ENCODE data around the gene MEGF10. TPM values are rescaled to one million over a fixed set of nuclear protein-coding genes. Genes with fewer than 3 reads are reported as not detected.

Gene MEGF10
- polyA plus RNA-seq, 1 experiment: not detected

- Histone ChIP-seq H3K36me3 (ENCODE audit: control insufficient read depth, insufficient read depth, low read length) (no peaks in the 10 kb centered on the region), H3K27me3 (ENCODE audit: control insufficient read depth, insufficient read depth, low read length) (0 out of 2 replicates have a peak, but pooled peaks cover 3% of the 10 kb centered on the region), H3K4me3 (ENCODE audit: low read depth, low read length) (no peak overlapping the region)
- CTCF ChIA-PET: no interaction called here
- no peak for DNase-seq (ENCODE audit: low read depth)
- POLR2A ChIA-PET: no interaction called here
- no peak for TF ChIP-seq CTCF (IDR thresholded peaks at IDR 0.05; ENCODE audit: insufficient read depth, low read depth, low read length)
Observed at GRCh38 chr5:127498548-127498947, 208.0 kb downstream of the MEGF10 start.

DNA sequence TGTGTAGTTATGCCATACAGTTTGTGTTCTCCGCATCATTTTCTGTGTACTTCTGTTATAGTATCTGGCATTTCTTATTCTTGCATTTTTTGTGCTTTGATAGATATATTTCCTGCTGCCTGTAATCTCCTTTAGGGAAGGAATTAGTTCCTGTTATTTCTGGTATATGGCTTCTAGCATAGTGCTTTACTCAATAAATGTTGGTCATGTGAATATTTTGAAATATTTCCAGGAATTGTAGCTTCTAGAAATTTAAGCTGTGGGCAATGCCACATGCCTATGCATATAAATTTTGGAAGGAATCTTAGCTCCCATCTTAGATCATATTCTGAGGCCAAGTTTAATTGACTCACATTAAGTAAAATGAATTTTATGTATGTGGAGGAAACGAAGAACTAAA, 215.3 kb downstream of the MEGF10 start:
- no peak overlapping the region for H3K4me3 ChIP-seq (ENCODE audit: low read depth, low read length)
- peaks cover 2% of the 10 kb centered on the region for H3K27me3 ChIP-seq (ENCODE audit: control insufficient read depth, insufficient read depth, low read length)
- H3K36me3 ChIP-seq (ENCODE audit: control insufficient read depth, insufficient read depth, low read length): no peaks in the 10 kb centered on the region
- no peak for DNase-seq (ENCODE audit: low read depth)
- ChIA-PET POLR2A (no interaction called here), CTCF (interaction anchor here (1.0 kb wide), 1 partner anchor 11 kb away, joined by 3 read pairs; the partner anchor contains the start of gene PRRC1)
- no peak for TF ChIP-seq CTCF (IDR thresholded peaks at IDR 0.05; ENCODE audit: insufficient read depth, low read depth, low read length)

- peaks cover 2% of the 10 kb centered on the region for H3K27me3 ChIP-seq (ENCODE audit: control insufficient read depth, insufficient read depth, low read length)
- ChIA-PET POLR2A (no interaction called here), CTCF (interaction anchor here (1.0 to 1.4 kb wide), 3 partner anchors 11 to 15 kb away, joined by 3 to 8 read pairs (median 5); partner anchors contain the start of gene PRRC1)
- no peak overlapping the region for H3K4me3 ChIP-seq (ENCODE audit: low read depth, low read length)
- no peaks in the 10 kb centered on the region for H3K36me3 ChIP-seq (ENCODE audit: control insufficient read depth, insufficient read depth, low read length)
- no peak for DNase-seq (ENCODE audit: low read depth)
- TF ChIP-seq CTCF (IDR thresholded peaks at IDR 0.05; ENCODE audit: insufficient read depth, low read depth, low read length): no peak
Observed at GRCh38 chr5:127506616-127507015, 216.0 kb downstream of the MEGF10 start.

DNA sequence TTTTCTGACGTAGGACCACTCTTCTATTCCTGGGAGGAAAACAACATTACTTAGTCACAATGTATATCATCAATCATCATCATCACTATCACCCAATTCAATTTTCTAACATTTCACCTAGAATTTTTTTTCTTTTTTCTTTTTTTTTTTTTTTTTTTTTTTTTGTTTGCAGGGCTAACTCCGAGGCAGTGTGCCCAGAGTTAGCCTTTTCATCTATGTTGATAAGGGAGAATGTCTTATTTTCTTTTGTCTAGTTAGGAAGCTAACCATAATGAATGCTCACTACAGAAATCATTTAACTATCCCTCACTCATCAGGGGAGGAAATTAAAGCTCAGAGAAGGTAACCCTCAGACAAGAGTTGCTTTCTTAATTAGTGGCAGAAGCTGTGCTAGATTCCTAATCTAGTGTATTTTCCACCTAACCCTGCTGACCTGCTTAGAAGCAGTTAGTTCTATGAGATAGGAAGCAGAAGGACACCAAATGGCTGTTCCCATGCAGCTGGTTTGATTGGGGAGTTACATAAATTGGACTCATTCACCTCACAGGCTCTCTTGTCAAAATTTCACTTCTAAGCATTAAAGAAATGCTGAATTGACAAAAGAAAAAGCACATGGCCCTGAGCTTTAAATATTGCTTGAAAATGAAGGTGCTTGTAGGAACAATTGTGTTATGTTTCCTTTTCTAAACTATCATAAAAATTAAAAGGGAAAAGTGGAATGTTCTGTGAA, 218.2 kb downstream of the MEGF10 start:
- ChIA-PET CTCF (interaction anchor here (0.6 to 1.0 kb wide), 2 partner anchors 16 to 18 kb away, joined by 3 to 4 read pairs; no protein-coding TSS in a partner anchor), POLR2A (no interaction called here)
- Histone ChIP-seq H3K36me3 (ENCODE audit: control insufficient read depth, insufficient read depth, low read length) (no peaks in the 10 kb centered on the region), H3K4me3 (ENCODE audit: low read depth, low read length) (no peak overlapping the region), H3K27me3 (ENCODE audit: control insufficient read depth, insufficient read depth, low read length) (peaks cover 2% of the 10 kb centered on the region)
- no peak for TF ChIP-seq CTCF (IDR thresholded peaks at IDR 0.05; ENCODE audit: insufficient read depth, low read depth, low read length)
- no peak for DNase-seq (ENCODE audit: low read depth)

Small RNAs within 50 kb of the gene (small RNA-seq; reads per million reads assigned to genes)
- not detected for gene AC010424.1 (ENCODE audit: insufficient read length, low read depth, low replicate concordance)

Other genes with a start within 250 kb of the MEGF10 start
- gene C5orf63, start 217.3 kb upstream of the MEGF10 start, polyA plus RNA-seq (2011; rRNA removed): 1.4 and 3.9 TPM in 2 replicates
- gene PRRC1, start 226.8 kb downstream of the MEGF10 start, polyA plus RNA-seq (2011; rRNA removed): 71.3 and 84.0 TPM in 2 replicates

All from BJ (cell line).